ENCODE measurements around the gene NUBPL.

The NUBPL gene

GRCh38 chr14:31544816-31545215 lies 16.4 kb upstream of the NUBPL start:
- Histone ChIP-seq H4K91ac (ENCODE audit: low read depth, low read length) (no peak overlapping the region), H3K14ac (ENCODE audit: low read length) (no peak overlapping the region), H3K79me2 (ENCODE audit: control insufficient read depth, insufficient read depth, low read length, poor library complexity) (no peaks in the 10 kb centered on the region), H3K9me3 (ENCODE audit: insufficient read depth, low read depth, low read length) (no peaks in the 10 kb centered on the region), H3K4me2 (ENCODE audit: low read length) (no peak overlapping the region), H3K18ac (ENCODE audit: low read length) (no peak overlapping the region), H4K8ac (ENCODE audit: low read depth, low read length) (no peak overlapping the region), H3K27ac (ENCODE audit: low read depth, low read length) (no peak overlapping the region), H2AK5ac (ENCODE audit: low read length) (no peak overlapping the region), H3K4me1 (ENCODE audit: control insufficient read depth in 1 of 2, insufficient read depth in 2 of 2, low read length in 2 of 2) (no peaks in the 10 kb centered on the region), H2AFZ (ENCODE audit: insufficient read depth, low read length, poor library complexity) (no peak overlapping the region), H4K12ac (ENCODE audit: low read depth, low read length) (no peak overlapping the region), H3K4me3 (ENCODE audit: low read depth, low read length) (no peak overlapping the region), H2BK5ac (ENCODE audit: low read depth, low read length, poor library complexity) (no peak overlapping the region), H3K23ac (ENCODE audit: low read length) (no peak overlapping the region), H2BK12ac (ENCODE audit: low read length) (no peak overlapping the region), H3K79me1 (ENCODE audit: low read length) (no peaks in the 10 kb centered on the region), H3K4ac (ENCODE audit: low read depth, low read length) (no peak overlapping the region), H2BK120ac (ENCODE audit: insufficient read depth, low read length, poor library complexity) (no peak overlapping the region), H3K9ac (ENCODE audit: low read length) (no peak overlapping the region), H3K36me3 (ENCODE audit: control insufficient read depth in 1 of 2, insufficient read depth in 2 of 2, low read length in 2 of 2) (no peaks in the 10 kb centered on the region), H3K27me3 (ENCODE audit: insufficient read depth, low read length) (no peaks in the 10 kb centered on the region)
- WGBS (ENCODE audit: extremely low coverage, insufficient coverage, insufficient read length): no CpG with 5 or more reads among the region's 3 CpGs
- no peak for DNase-seq

GRCh38 chr14:31545328-31545727 lies 15.9 kb upstream of the NUBPL start:
- H3K27ac ChIP-seq (ENCODE audit: low read depth, low read length): no peak overlapping the region
- no peaks in the 10 kb centered on the region for H3K36me3 ChIP-seq (ENCODE audit: control insufficient read depth in 1 of 2, insufficient read depth in 2 of 2, low read length in 2 of 2)
- H2AK5ac ChIP-seq (ENCODE audit: low read length): no peak overlapping the region
- no CpG with 5 or more reads among the region's 3 CpGs for WGBS (ENCODE audit: extremely low coverage, insufficient coverage, insufficient read length)
- DNase-seq: no peak
- H3K4me2 ChIP-seq (ENCODE audit: low read length): no peak overlapping the region
- H4K91ac ChIP-seq (ENCODE audit: low read depth, low read length): no peak overlapping the region
- H3K23ac ChIP-seq (ENCODE audit: low read length): no peak overlapping the region
- no peak overlapping the region for H2AFZ ChIP-seq (ENCODE audit: insufficient read depth, low read length, poor library complexity)
- no peak overlapping the region for H2BK120ac ChIP-seq (ENCODE audit: insufficient read depth, low read length, poor library complexity)
- H4K12ac ChIP-seq (ENCODE audit: low read depth, low read length): no peak overlapping the region
- no peaks in the 10 kb centered on the region for H3K27me3 ChIP-seq (ENCODE audit: insufficient read depth, low read length)
- H3K18ac ChIP-seq (ENCODE audit: low read length): no peak overlapping the region
- no peaks in the 10 kb centered on the region for H3K9me3 ChIP-seq (ENCODE audit: insufficient read depth, low read depth, low read length)
- no peak overlapping the region for H2BK5ac ChIP-seq (ENCODE audit: low read depth, low read length, poor library complexity)
- H3K4me3 ChIP-seq (ENCODE audit: low read depth, low read length): no peak overlapping the region
- no peaks in the 10 kb centered on the region for H3K79me1 ChIP-seq (ENCODE audit: low read length)
- H3K79me2 ChIP-seq (ENCODE audit: control insufficient read depth, insufficient read depth, low read length, poor library complexity): no peaks in the 10 kb centered on the region
- H3K9ac ChIP-seq (ENCODE audit: low read length): no peak overlapping the region
- no peak overlapping the region for H3K14ac ChIP-seq (ENCODE audit: low read length)
- H2BK12ac ChIP-seq (ENCODE audit: low read length): no peak overlapping the region
- no peak overlapping the region for H4K8ac ChIP-seq (ENCODE audit: low read depth, low read length)
- H3K4me1 ChIP-seq (ENCODE audit: control insufficient read depth in 1 of 2, insufficient read depth in 2 of 2, low read length in 2 of 2): no peaks in the 10 kb centered on the region
- H3K4ac ChIP-seq (ENCODE audit: low read depth, low read length): no peak overlapping the region

GRCh38 chr14:31549817-31550216 lies 11.4 kb upstream of the NUBPL start:
- no peak overlapping the region for H3K14ac ChIP-seq (ENCODE audit: low read length)
- no peaks in the 10 kb centered on the region for H3K79me2 ChIP-seq (ENCODE audit: control insufficient read depth, insufficient read depth, low read length, poor library complexity)
- H2AFZ ChIP-seq (ENCODE audit: insufficient read depth, low read length, poor library complexity): no peak overlapping the region
- no peaks in the 10 kb centered on the region for H3K27me3 ChIP-seq (ENCODE audit: insufficient read depth, low read length)
- no peak overlapping the region for H3K4me3 ChIP-seq (ENCODE audit: low read depth, low read length)
- DNase-seq: no peak
- H3K4me2 ChIP-seq (ENCODE audit: low read length): no peak overlapping the region
- H2BK12ac ChIP-seq (ENCODE audit: low read length): no peak overlapping the region
- no peak overlapping the region for H3K27ac ChIP-seq (ENCODE audit: low read depth, low read length)
- no peak overlapping the region for H4K8ac ChIP-seq (ENCODE audit: low read depth, low read length)
- H3K79me1 ChIP-seq (ENCODE audit: low read length): no peaks in the 10 kb centered on the region
- no peak overlapping the region for H2BK5ac ChIP-seq (ENCODE audit: low read depth, low read length, poor library complexity)
- WGBS (ENCODE audit: extremely low coverage, insufficient coverage, insufficient read length): no CpG with 5 or more reads among the region's 2 CpGs
- no peaks in the 10 kb centered on the region for H3K4me1 ChIP-seq (ENCODE audit: control insufficient read depth in 1 of 2, insufficient read depth in 2 of 2, low read length in 2 of 2)
- H3K23ac ChIP-seq (ENCODE audit: low read length): no peak overlapping the region
- H4K91ac ChIP-seq (ENCODE audit: low read depth, low read length): no peak overlapping the region
- H4K12ac ChIP-seq (ENCODE audit: low read depth, low read length): no peak overlapping the region
- H2BK120ac ChIP-seq (ENCODE audit: insufficient read depth, low read length, poor library complexity): no peak overlapping the region
- H2AK5ac ChIP-seq (ENCODE audit: low read length): no peak overlapping the region
- H3K18ac ChIP-seq (ENCODE audit: low read length): no peak overlapping the region
- no peaks in the 10 kb centered on the region for H3K36me3 ChIP-seq (ENCODE audit: control insufficient read depth in 1 of 2, insufficient read depth in 2 of 2, low read length in 2 of 2)
- H3K4ac ChIP-seq (ENCODE audit: low read depth, low read length): no peak overlapping the region
- no peaks in the 10 kb centered on the region for H3K9me3 ChIP-seq (ENCODE audit: insufficient read depth, low read depth, low read length)
- H3K9ac ChIP-seq (ENCODE audit: low read length): no peak overlapping the region

- Histone ChIP-seq H4K8ac (ENCODE audit: low read depth, low read length) (no peak overlapping the region), H3K23ac (ENCODE audit: low read length) (no peak overlapping the region), H2BK12ac (ENCODE audit: low read length) (no peak overlapping the region), H2BK120ac (ENCODE audit: insufficient read depth, low read length, poor library complexity) (no peak overlapping the region), H3K4me3 (ENCODE audit: low read depth, low read length) (no peak overlapping the region), H3K79me1 (ENCODE audit: low read length) (no peaks in the 10 kb centered on the region), H2BK5ac (ENCODE audit: low read depth, low read length, poor library complexity) (no peak overlapping the region), H3K79me2 (ENCODE audit: control insufficient read depth, insufficient read depth, low read length, poor library complexity) (no peaks in the 10 kb centered on the region), H3K9me3 (ENCODE audit: insufficient read depth, low read depth, low read length) (no peaks in the 10 kb centered on the region), H2AFZ (ENCODE audit: insufficient read depth, low read length, poor library complexity) (no peak overlapping the region), H3K4ac (ENCODE audit: low read depth, low read length) (no peak overlapping the region), H4K12ac (ENCODE audit: low read depth, low read length) (no peak overlapping the region), H3K9ac (ENCODE audit: low read length) (no peak overlapping the region), H3K18ac (ENCODE audit: low read length) (no peak overlapping the region), H3K27me3 (ENCODE audit: insufficient read depth, low read length) (no peaks in the 10 kb centered on the region), H3K4me1 (ENCODE audit: control insufficient read depth in 1 of 2, insufficient read depth in 2 of 2, low read length in 2 of 2) (no peaks in the 10 kb centered on the region), H3K27ac (ENCODE audit: low read depth, low read length) (no peak overlapping the region), H3K36me3 (ENCODE audit: control insufficient read depth in 1 of 2, insufficient read depth in 2 of 2, low read length in 2 of 2) (no peaks in the 10 kb centered on the region), H2AK5ac (ENCODE audit: low read length) (no peak overlapping the region), H3K4me2 (ENCODE audit: low read length) (no peak overlapping the region), H3K14ac (ENCODE audit: low read length) (no peak overlapping the region), H4K91ac (ENCODE audit: low read depth, low read length) (no peak overlapping the region)
- no CpG with 5 or more reads among the region's 2 CpGs for WGBS (ENCODE audit: extremely low coverage, insufficient coverage, insufficient read length)
- DNase-seq: no peak
These were observed 10.6 kb upstream of the NUBPL start for GRCh38 chr14:31550589-31550988.
